ENCODE data around the gene ATP2B2. TPM values are rescaled to one million over a fixed set of nuclear protein-coding genes. Genes with fewer than 3 reads are reported as not detected.

The ATP2B2 gene
- total and polyA plus RNA-seq, 2 of the 8 experiments (the other 6 are each of a cell fraction or from before 2014, with no cell fraction given) = 0.14 to 1.2 TPM

GRCh38 chr3:10518506-10519150 lies 13.2 kb upstream of the ATP2B2 start:
- Histone ChIP-seq H4K20me1 (replicated peaks in 1 of 2; ENCODE audit: control insufficient read depth in 1 of 2, insufficient read depth in 2 of 2, low read length in 2 of 2) (no peaks in the 10 kb centered on the region), H2BK120ac (replicated peaks; ENCODE audit: low read depth, low read length) (no peak overlapping the region), H3K4ac (replicated peaks; ENCODE audit: insufficient read length, low read depth, low read length) (no peak overlapping the region), H3K23me2 (ENCODE audit: low read depth, low read length) (no peaks in the 10 kb centered on the region), H2BK12ac (ENCODE audit: low read depth, low read length) (no peak overlapping the region), H3K23ac (ENCODE audit: insufficient read length) (no peak overlapping the region), H3K9me3 (ENCODE audit: insufficient read depth in 2 of 2, low read depth in 1 of 2, low read length in 1 of 2) (no peaks in the 10 kb centered on the region), H4K5ac (ENCODE audit: insufficient read length, low read depth, low read length) (no peak overlapping the region), H4K91ac (replicated peaks; ENCODE audit: insufficient read length, low read length) (no peak overlapping the region), H3K9ac (replicated peaks in 1 of 4; ENCODE audit: extremely low read depth in 1 of 4, low read depth in 3 of 4, low read length in 3 of 4) (no peak overlapping the region; a peak in 1 of 7 replicates), H2AK5ac (ENCODE audit: low read depth, low read length) (no peak overlapping the region), H3K4me2 (ENCODE audit: insufficient read depth in 1 of 2, low read depth in 2 of 2, low read length in 2 of 2) (no peak overlapping the region), H3K79me2 (ENCODE audit: control insufficient read depth in 1 of 2, insufficient read depth in 2 of 2, low read length in 2 of 2) (no peaks in the 10 kb centered on the region), H3K56ac (replicated peaks; ENCODE audit: insufficient read length, low read depth, low read length) (no peak overlapping the region), H2BK15ac (ENCODE audit: low read length) (no peak overlapping the region), H3K36me3 (ENCODE audit: control insufficient read depth in 2 of 4, insufficient read depth in 4 of 4, low read length in 3 of 4) (no peaks in the 10 kb centered on the region), H4K8ac (ENCODE audit: extremely low read depth, insufficient read depth, low read length) (no peak overlapping the region), H2AFZ (ENCODE audit: low read length) (no peak overlapping the region), H3K4me3 (ENCODE audit: extremely low read depth in 1 of 4, insufficient read depth in 2 of 4, low read depth in 3 of 4, low read length in 4 of 4) (no peak overlapping the region), H2BK20ac (ENCODE audit: low read length) (no peak overlapping the region), H2BK5ac (ENCODE audit: low read depth, low read length) (no peak overlapping the region), H3K4me1 (replicated peaks in 1 of 4; ENCODE audit: control insufficient read depth in 3 of 4, insufficient read depth in 4 of 4, low read length in 3 of 4) (no peaks in the 10 kb centered on the region; a peak in 1 of 7 replicates), H3K14ac (ENCODE audit: insufficient read length) (no peak overlapping the region), H3K79me1 (ENCODE audit: low read depth, low read length) (no peaks in the 10 kb centered on the region), H3K27me3 (replicated peaks in 1 of 4; ENCODE audit: control insufficient read depth in 3 of 4, extremely low read depth in 1 of 4, insufficient read depth in 3 of 4, low read length in 3 of 4) (no peaks in the 10 kb centered on the region; a peak in 1 of 7 replicates), H3K27ac (ENCODE audit: low read depth, low read length) (no peak overlapping the region), H3K18ac (ENCODE audit: extremely low read depth, low read length) (no peak overlapping the region)
- TF ChIP-seq PHF8 (conservative IDR thresholded peaks at IDR 0.05; ENCODE audit: low read depth, low read length) (no peak), SUZ12 (IDR thresholded peaks at IDR 0.05; ENCODE audit: low read length) (no peak), SP2 (IDR thresholded peaks at IDR 0.05; ENCODE audit: low read length) (no peak), TEAD4 (IDR thresholded peaks at IDR 0.05; ENCODE audit: low read depth, low read length) (no peak), TCF12 (IDR thresholded peaks at IDR 0.05; ENCODE audit: low read depth, low read length) (no peak), RFX5 (IDR thresholded peaks at IDR 0.05; ENCODE audit: borderline replicate concordance, low read depth, low read length) (no peak), E2F6 (IDR thresholded peaks at IDR 0.05) (no peak), TAF7 (optimal IDR thresholded peaks at IDR 0.05; ENCODE audit: borderline replicate concordance, low read depth, low read length) (no peak)
- DNase-seq (ENCODE audit: low read depth in 1 of 2, low spot score in 2 of 2) = peak in 1 of 2 experiments; percentile 43
- WGBS, 2 experiments (ENCODE audit: extremely low coverage in 1 of 2, insufficient coverage in 1 of 2, insufficient read length in 1 of 2, insufficient replicate concordance in 2 of 2, low coverage in 1 of 2, low lambda C conversion rate in 2 of 2, missing lambda C conversion rate in 1 of 2) = 93% methylated on average over 7 of the region's 13 CpGs; no CpG with 5 or more reads in 1 of the 2 experiments
- ChIA-PET POLR2A (ENCODE audit: partially characterized antibody) (no interaction called here), CTCF (ENCODE audit: partially characterized antibody) (interaction anchor here (0.9 to 1.8 kb wide), 7 partner anchors 11 to 188 kb away, joined by 3 to 4 read pairs (median 3); no protein-coding TSS in a partner anchor)
- FAIRE-seq = no peak

All from H1 (cell line).